AG09309 (cell line): ENCODE measurements around the gene SMOC2.
"Not testable (repeated sequence)": the region's sequence is repeated elsewhere in the genome, so short reads cannot be mapped to it uniquely, and the experiment has no call there.

Experiments
- DNase-seq: peaks from one replicate; pipeline ENCODE4 v3.0.0-alpha.2; 2010; ENCODE audit warnings: low read depth
- H3K4me3 ChIP-seq: 2 replicates; pipeline ENCODE4 v1.5.1; 2011; ENCODE audit warnings: mild to moderate bottlenecking, low read depth, low read length, moderate library complexity; ENCODE audit not compliant: control insufficient read depth
- TF ChIP-seq, protein P1 (sequence below): IDR thresholded peaks from 2 replicates; pipeline ENCODE4 v1.5.1; 2011; ENCODE audit warnings: mild to moderate bottlenecking, low read depth, low read length, inconsistent platforms; ENCODE audit not compliant: insufficient read depth, control insufficient read depth; ENCODE audit errors: missing control alignments

SMOC2 gene

DNA sequence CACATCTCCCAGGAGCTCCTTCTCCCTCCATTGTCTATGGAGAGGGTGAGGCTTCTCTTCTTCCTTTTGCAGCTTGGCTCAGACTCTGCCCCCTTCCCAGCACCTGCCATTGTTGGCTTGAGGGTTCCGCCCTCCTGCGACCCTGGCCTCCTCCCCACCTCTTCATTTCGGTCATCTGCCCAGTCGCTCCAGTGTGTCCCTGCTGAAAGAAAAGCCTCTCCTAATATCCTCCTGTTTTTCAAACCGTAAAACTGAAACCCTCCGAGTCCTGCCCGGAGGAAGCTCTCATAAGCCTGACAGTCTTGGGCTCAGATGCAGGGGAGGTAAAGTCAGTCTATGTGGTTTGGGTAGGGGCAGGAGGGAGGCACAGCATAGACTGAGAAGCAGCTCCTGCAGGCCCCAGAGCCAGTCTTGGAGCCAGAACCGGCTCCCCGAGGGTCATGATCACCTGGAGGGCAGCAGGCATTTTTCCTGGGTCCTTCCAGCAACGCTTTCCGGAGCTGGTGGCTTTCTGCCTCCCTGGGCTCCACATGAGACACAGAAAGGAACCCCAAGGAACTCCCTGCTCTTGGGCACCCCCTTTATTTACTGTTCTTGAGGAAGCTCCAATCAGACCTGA, 235.1 kb downstream of the SMOC2 start:
- no peak for DNase-seq
- H3K4me3 ChIP-seq, result no peak overlapping the region
- TF ChIP-seq, protein P1, sequence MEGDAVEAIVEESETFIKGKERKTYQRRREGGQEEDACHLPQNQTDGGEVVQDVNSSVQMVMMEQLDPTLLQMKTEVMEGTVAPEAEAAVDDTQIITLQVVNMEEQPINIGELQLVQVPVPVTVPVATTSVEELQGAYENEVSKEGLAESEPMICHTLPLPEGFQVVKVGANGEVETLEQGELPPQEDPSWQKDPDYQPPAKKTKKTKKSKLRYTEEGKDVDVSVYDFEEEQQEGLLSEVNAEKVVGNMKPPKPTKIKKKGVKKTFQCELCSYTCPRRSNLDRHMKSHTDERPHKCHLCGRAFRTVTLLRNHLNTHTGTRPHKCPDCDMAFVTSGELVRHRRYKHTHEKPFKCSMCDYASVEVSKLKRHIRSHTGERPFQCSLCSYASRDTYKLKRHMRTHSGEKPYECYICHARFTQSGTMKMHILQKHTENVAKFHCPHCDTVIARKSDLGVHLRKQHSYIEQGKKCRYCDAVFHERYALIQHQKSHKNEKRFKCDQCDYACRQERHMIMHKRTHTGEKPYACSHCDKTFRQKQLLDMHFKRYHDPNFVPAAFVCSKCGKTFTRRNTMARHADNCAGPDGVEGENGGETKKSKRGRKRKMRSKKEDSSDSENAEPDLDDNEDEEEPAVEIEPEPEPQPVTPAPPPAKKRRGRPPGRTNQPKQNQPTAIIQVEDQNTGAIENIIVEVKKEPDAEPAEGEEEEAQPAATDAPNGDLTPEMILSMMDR, result no peak

- TF ChIP-seq, protein P1, result no peak
- no peak for DNase-seq
- H3K4me3 ChIP-seq, result no peak overlapping the region
Measured at GRCh38 chr6:168676552-168677322, 235.8 kb downstream of the SMOC2 start.

DNA sequence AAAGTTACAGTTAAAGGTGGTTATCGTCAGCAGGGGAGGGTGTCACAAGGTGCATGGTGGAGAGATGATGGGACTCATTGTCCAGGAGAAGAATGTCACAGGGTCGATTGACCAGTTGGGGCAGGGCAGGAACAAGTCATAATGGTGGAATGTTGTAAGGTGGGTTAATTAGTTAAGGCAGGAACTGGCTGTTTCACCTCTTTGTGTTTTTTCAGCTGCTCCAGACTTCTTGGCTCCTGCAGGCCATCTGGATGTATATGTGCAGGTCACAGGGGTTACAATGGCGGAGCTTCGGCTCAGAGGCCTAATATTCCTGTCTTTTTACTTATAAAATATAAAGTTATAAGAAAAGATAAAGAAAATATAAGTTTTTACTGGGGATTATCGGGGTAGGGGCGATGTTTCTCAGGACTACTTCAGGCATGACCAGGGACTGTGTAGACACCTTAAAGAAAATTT, 236.4 kb downstream of the SMOC2 start:
- not testable (repeated sequence) for H3K4me3 ChIP-seq, DNase-seq

GRCh38 chr6:168678077-168678476, 237.1 kb downstream of the SMOC2 start:
- no peak overlapping the region for H3K4me3 ChIP-seq
- TF ChIP-seq, protein P1, result no peak
- DNase-seq, result no peak

DNA sequence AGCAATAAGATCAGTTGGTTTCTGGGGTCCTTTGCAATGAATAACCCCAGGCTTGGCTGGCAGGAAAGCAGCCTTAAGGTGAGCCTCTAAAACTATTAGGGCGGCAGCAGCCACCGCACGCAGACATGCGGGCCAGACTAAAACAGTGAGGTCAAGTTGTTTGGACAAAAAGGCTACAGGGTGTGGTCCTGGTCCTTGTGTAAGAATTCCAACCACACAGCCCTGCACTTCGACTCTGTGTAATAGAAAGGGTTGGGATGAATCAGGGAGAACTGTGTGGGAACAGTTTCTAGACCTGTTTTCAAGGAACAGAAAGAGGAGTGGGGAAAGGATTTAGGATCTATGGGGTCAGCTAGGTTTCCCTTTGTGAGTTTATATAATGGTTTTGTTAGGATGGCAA, 237.6 kb downstream of the SMOC2 start:
- TF ChIP-seq, protein P1, result no peak
- DNase-seq, result no peak
- no peak overlapping the region for H3K4me3 ChIP-seq

DNA sequence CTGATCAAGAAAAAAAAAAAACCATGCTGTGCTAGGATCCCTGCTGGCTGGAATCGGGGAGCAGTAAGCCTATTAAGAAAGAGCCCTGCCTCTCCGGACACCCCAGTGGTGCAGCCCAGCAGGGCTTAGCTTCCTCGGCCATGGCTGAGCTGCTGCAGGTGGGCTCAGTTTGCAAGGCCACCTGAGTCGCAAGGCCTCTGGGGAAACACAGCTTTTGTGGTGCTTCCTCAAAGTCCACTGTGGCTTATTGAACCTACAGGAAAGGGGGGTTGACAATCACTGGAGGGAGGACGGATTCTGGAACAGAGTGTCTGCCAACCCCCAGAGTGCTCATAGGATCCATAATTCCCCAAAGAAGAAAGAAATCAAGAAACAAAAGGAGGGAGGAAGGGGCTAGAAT, 240.8 kb downstream of the SMOC2 start:
- TF ChIP-seq, protein P1, result no peak
- no peak for DNase-seq
- no peak overlapping the region for H3K4me3 ChIP-seq

GRCh38 chr6:168683621-168684020, 242.6 kb downstream of the SMOC2 start:
- TF ChIP-seq, protein P1, result no peak
- no peak overlapping the region for H3K4me3 ChIP-seq
- no peak for DNase-seq
